Smooth muscle cell (in vitro differentiated cells): ENCODE data around the gene MYL3. TPM values are rescaled to one million over a fixed set of nuclear protein-coding genes. Genes with fewer than 3 reads are reported as not detected.

ENCODE experiments used
- DNase-seq: peaks from one replicate; lab custom pipeline; 2025; ENCODE audit not compliant: unreplicated experiment; lab: John Stamatoyannopoulos, UW
- H2AFZ ChIP-seq: fragments of 200-600 bp; sonication (generic); 2 replicates; pipeline ENCODE4 v1.6.0; 2016; ENCODE audit warnings: antibody characterized with exemption, low read depth, mild to moderate bottlenecking
- H3F3A ChIP-seq: fragments of 200-600 bp; sonication (generic); 2 replicates; pipeline ENCODE4 v1.6.0; 2017; ENCODE audit warnings: antibody characterized with exemption, low read depth
- H3K27ac ChIP-seq: fragments of 200-600 bp; sonication (generic); 2 replicates; pipeline ENCODE4 v1.5.1; 2016; ENCODE audit warnings: low read depth, mild to moderate bottlenecking
- H3K27me3 ChIP-seq: fragments of 200-600 bp; sonication (generic); 2 replicates; pipeline ENCODE4 v1.6.1; 2016; ENCODE audit warnings: low read depth, mild to moderate bottlenecking
- H3K36me3 ChIP-seq: fragments of 200-600 bp; sonication (generic); 2 replicates; pipeline ENCODE4 v1.5.1; 2016; ENCODE audit warnings: low read depth
- H3K4me1 ChIP-seq: fragments of 200-600 bp; sonication (generic); 2 replicates; pipeline ENCODE4 v1.5.1; 2016; ENCODE audit warnings: low read depth
- H3K4me2 ChIP-seq: fragments of 200-600 bp; sonication (generic); 2 replicates; pipeline ENCODE4 v1.6.0; 2016; ENCODE audit warnings: mild to moderate bottlenecking
- H3K4me3 ChIP-seq: fragments of 200-600 bp; sonication (generic); 2 replicates; pipeline ENCODE4 v1.5.1; 2016; ENCODE audit warnings: mild to moderate bottlenecking
- H3K79me2 ChIP-seq: fragments of 200-600 bp; sonication (generic); 2 replicates; pipeline ENCODE4 v1.6.0; 2016; ENCODE audit warnings: low read depth, mild to moderate bottlenecking
- H3K9ac ChIP-seq: fragments of 200-600 bp; sonication (generic); 2 replicates; pipeline ENCODE4 v1.6.0; 2016; ENCODE audit warnings: low read depth
- H3K9me3 ChIP-seq: fragments of 200-600 bp; sonication (generic); replicated peaks from 2 replicates; pipeline ENCODE4 v1.5.1; 2016; ENCODE audit warnings: low read depth
- H4K20me1 ChIP-seq: fragments of 200-600 bp; sonication (generic); 2 replicates; pipeline ENCODE4 v1.6.0; 2016; ENCODE audit warnings: low read depth
- CTCF ChIP-seq: fragments of 200-600 bp; sonication (generic); IDR thresholded peaks from 2 replicates; pipeline ENCODE4 v1.5.1; 2017; ENCODE audit warnings: borderline replicate concordance, mild to moderate bottlenecking, antibody characterized with exemption; ENCODE audit not compliant: insufficient read depth, poor library complexity, severe bottlenecking
- WGBS: methylation state at CpG from one replicate; pipeline ENCODE4 v1.1.7; 2016; ENCODE audit warnings: low lambda C conversion rate; 5-methylcytosine and 5-hydroxymethylcytosine counted together
- polyA plus RNA-seq: library from polyadenylated mRNA; unstranded; fragments of >200 nt; fragmentation: Nextera tagmentation; extraction: Ambion mirVana; gene quantifications from 2 replicates; pipeline ENCODE4 v1.2.1, GENCODE V29; 2016
- total RNA-seq: library from RNA; depleted of rRNA; stranded (reverse); fragments of >200 nt; gene quantifications from 2 replicates; pipeline ENCODE4 v1.2.3, GENCODE V29; 2014

The MYL3 gene
- total and polyA plus RNA-seq, 2 experiments from 2014 or later = 8.4 to 25.6 TPM

- H3K9ac ChIP-seq = no peak overlapping the region
- H3K27me3 ChIP-seq = no peaks in the 10 kb centered on the region
- no peak for TF ChIP-seq CTCF
- H3K36me3 ChIP-seq = no peaks in the 10 kb centered on the region
- H3K4me2 ChIP-seq = no peak overlapping the region
- no peak overlapping the region for H3K4me3 ChIP-seq
- WGBS = 67% methylated on average over 1 of the region's 1 CpG
- no peak overlapping the region for H2AFZ ChIP-seq
- H3K9me3 ChIP-seq = no peaks in the 10 kb centered on the region
- H3K79me2 ChIP-seq = no peaks in the 10 kb centered on the region
- no peak for DNase-seq
- H4K20me1 ChIP-seq = no peaks in the 10 kb centered on the region
- peaks cover 14% of the 10 kb centered on the region for H3F3A ChIP-seq
- H3K27ac ChIP-seq = no peak overlapping the region
- peaks cover 7% of the 10 kb centered on the region for H3K4me1 ChIP-seq
These were observed 12.8 kb downstream of the MYL3 start for GRCh38 chr3:46850468-46850779.

GRCh38 chr3:46849686-46850467 lies 13.4 kb downstream of the MYL3 start:
- Histone ChIP-seq H3K27ac (peak overlapping the region; percentile 7), H3K27me3 (no peaks in the 10 kb centered on the region), H2AFZ (no peak overlapping the region), H3K4me2 (peak overlapping the region; percentile 17), H3K9ac (no peak overlapping the region), H3K4me3 (no peak overlapping the region), H3K36me3 (no peaks in the 10 kb centered on the region), H3K79me2 (no peaks in the 10 kb centered on the region), H3F3A (peaks cover 14% of the 10 kb centered on the region), H3K9me3 (no peaks in the 10 kb centered on the region), H3K4me1 (peaks cover 11% of the 10 kb centered on the region), H4K20me1 (no peaks in the 10 kb centered on the region)
- 75% methylated on average over 7 of the region's 7 CpGs for WGBS
- no peak for DNase-seq
- no peak for TF ChIP-seq CTCF

- Histone ChIP-seq H3K79me2 (no peaks in the 10 kb centered on the region), H3K36me3 (no peaks in the 10 kb centered on the region), H4K20me1 (no peaks in the 10 kb centered on the region), H3K4me3 (no peak overlapping the region), H3K27me3 (no peaks in the 10 kb centered on the region), H3K27ac (peak overlapping the region; percentile 7), H3K4me1 (peaks cover 14% of the 10 kb centered on the region), H3K4me2 (peak overlapping the region; percentile 17), H2AFZ (no peak overlapping the region), H3K9me3 (no peaks in the 10 kb centered on the region), H3F3A (peaks cover 14% of the 10 kb centered on the region), H3K9ac (no peak overlapping the region)
- WGBS = 35% methylated on average over 7 of the region's 7 CpGs
- DNase-seq = no peak
- no peak for TF ChIP-seq CTCF
These were observed 14.1 kb downstream of the MYL3 start for GRCh38 chr3:46849045-46849631.
